K562 (cell line): ENCODE measurements around the gene HSPA4. TPM values are rescaled to one million over a fixed set of nuclear protein-coding genes. Genes with fewer than 3 reads are reported as not detected.
A peak's percentile ranks its signal among the peaks of the same experiment; 100 is the strongest.

Source experiments
- CEBPZ ChIP-seq: fragments of 150-350 bp; IDR thresholded peaks from 2 replicates; pipeline ENCODE4 v1.6.1; 2014; ENCODE audit warnings: low read depth, mild to moderate bottlenecking, low read length, borderline replicate concordance
- DIDO1 ChIP-seq: fragments of 450-650 bp; IDR thresholded peaks from 2 replicates; pipeline ENCODE4 v1.6.1; 2016; ENCODE audit warnings: low read depth, missing biosample characterization, missing genetic modification characterization
- ESRRB ChIP-seq: fragments of 250-450 bp; sonication (Bioruptor Pico); IDR thresholded peaks from 2 replicates; pipeline ENCODE4 v1.5.0; 2020; ENCODE audit warnings: mild to moderate bottlenecking, moderate library complexity, borderline replicate concordance
- ETV6 ChIP-seq, 3 experiments: fragments of 150-350 bp in 1 of 3; sonication (generic) in 1 of 3; formaldehyde crosslinking in 1 of 3; IDR thresholded peaks; 2 replicates each; pipeline versions ENCODE4 v1.6.1 to v1.8.0; 2014 to 2022; ENCODE audit warnings: borderline replicate concordance in 2 of 3, low read depth in 2 of 3, antibody characterized with exemption in 1 of 3, low read length in 1 of 3, mild to moderate bottlenecking in 1 of 3, missing genetic modification reagents in 1 of 3
- HMG20B ChIP-seq: fragments of 250-450 bp; sonication (Bioruptor Pico); IDR thresholded peaks from 2 replicates; pipeline ENCODE4 v1.5.0; 2021; ENCODE audit warnings: mild to moderate bottlenecking
- MGA ChIP-seq: fragments of 450-650 bp; IDR thresholded peaks from 2 replicates; pipeline ENCODE4 v1.6.1; 2016; ENCODE audit warnings: mild to moderate bottlenecking, moderate library complexity
- PCBP2 ChIP-seq: fragments of 200-400 bp; formaldehyde crosslinking; IDR thresholded peaks from 2 replicates; pipeline ENCODE4 v1.6.1; 2018; ENCODE audit warnings: low read length, low read depth, mild to moderate bottlenecking, moderate library complexity; ENCODE audit not compliant: poor library complexity, severe bottlenecking
- PHF20 ChIP-seq: fragments of 450-650 bp; IDR thresholded peaks from 2 replicates; pipeline ENCODE4 v1.6.1; 2018; ENCODE audit not compliant: partially characterized antibody
- TFAM ChIP-seq: fragments of 250-450 bp; sonication (Bioruptor Pico); conservative IDR thresholded peaks from 2 replicates; pipeline ENCODE4 v1.5.0; 2021; ENCODE audit warnings: mild to moderate bottlenecking, moderate library complexity
- TOE1 ChIP-seq, 2 experiments: fragments of 450-650 bp in 1 of 2; sonication (generic) in 1 of 2; formaldehyde crosslinking in 1 of 2; IDR thresholded peaks; 2 replicates each; pipeline versions ENCODE4 v1.7.1 to v1.8.0; 2016 to 2022; ENCODE audit warnings: borderline replicate concordance in 2 of 2, mild to moderate bottlenecking in 2 of 2, antibody characterized with exemption in 1 of 2, inconsistent platforms in 1 of 2, low read depth in 1 of 2, missing genetic modification reagents in 1 of 2, moderate library complexity in 1 of 2
- polyA plus RNA-seq, 8 experiments: library from polyadenylated mRNA; depleted of rRNA in 4 of 8; stranded (reverse) in 5 of 8; unstranded in 3 of 8; fragments of >200 nt; fragmentation: Nextera tagmentation in 2 of 8; fragmentation: Illumina TruSeq in 1 of 8; extraction: Ambion mirVana in 2 of 8; extraction: Trizol in 1 of 8; gene quantifications; 2 replicates each; pipeline versions ENCODE4 v1.2.1 to v1.2.3, GENCODE V29; 2011 to 2014; ENCODE audit warnings: inconsistent platforms in 1 of 8, missing spikeins in 1 of 8
- total RNA-seq, 7 experiments: library from RNA; depleted of rRNA in 6 of 7; stranded (reverse); fragments of >200 nt in 6 of 7; fragmentation: Illumina TruSeq in 2 of 7; extraction: Trizol in 2 of 7; gene quantifications; 2 replicates each; pipeline versions ENCODE4 v1.2.1 to v1.2.3, GENCODE V29; 2011 to 2021; ENCODE audit warnings: low replicate concordance in 1 of 7

The HSPA4 gene
- total and polyA plus RNA-seq, 9 of the 15 experiments (the other 6 are each of a cell fraction or from before 2014, with no cell fraction given): 90.3 to 286 (median 148) TPM

GRCh38 chr5:133032852-133033742 is 18.7 kb upstream of the HSPA4 start (continued):
- TF ChIP-seq CEBPZ (no peak), PHF20 (no peak), MGA (peak; percentile 86), TOE1 (IDR thresholded peaks at IDR 0.05; ENCODE audit: borderline replicate concordance) (peak; percentile 63; the same call in 1 of the 2 replicates), TOE1 (CRISPR knock-in tag; IDR thresholded peaks at IDR 0.05; ENCODE audit: borderline replicate concordance, low read depth) (no peak), PCBP2 (no peak), ESRRB (CRISPR knock-in tag) (no peak), HMG20B (CRISPR knock-in tag) (no peak), ETV6 (IDR thresholded peaks at IDR 0.05; ENCODE audit: borderline replicate concordance in 1 of 2, low read depth in 2 of 2, low read length in 1 of 2) (no peak), ETV6 (CRISPR knock-in tag; IDR thresholded peaks at IDR 0.05; ENCODE audit: borderline replicate concordance) (no peak), TFAM (CRISPR knock-in tag) (no peak), DIDO1 (tag) (no peak)
